RWPE1 (cell line): ENCODE results near the gene HSD11B1L.

ENCODE experiments used
- CTCF ChIA-PET: fragments of 350-600 bp; sonication (Branson Sonifier 250); formaldehyde crosslinking; extraction: SDS; loops from one replicate; lab custom pipeline; 2021; lab: Yijun Ruan, JAX
- POLR2A ChIA-PET: fragments of 400-600 bp; formaldehyde crosslinking; extraction: SDS; loops from one replicate; lab custom pipeline; 2020; ENCODE audit warnings: antibody characterized with exemption; ENCODE audit not compliant: low non-redundant PET; lab: Yijun Ruan, JAX
- DNase-seq: peaks from one replicate; pipeline ENCODE4 v3.0.0; 2012; ENCODE audit warnings: low spot score
- H3K27ac ChIP-seq: fragments of 450-650 bp; 2 replicates; pipeline ENCODE4 v1.5.1; 2017
- TF ChIP-seq, protein P1 (sequence below): fragments of 450-650 bp; conservative IDR thresholded peaks from 2 replicates; pipeline ENCODE4 v1.5.1; 2017; ENCODE audit warnings: low read depth, mild to moderate bottlenecking

The HSD11B1L gene

DNA sequence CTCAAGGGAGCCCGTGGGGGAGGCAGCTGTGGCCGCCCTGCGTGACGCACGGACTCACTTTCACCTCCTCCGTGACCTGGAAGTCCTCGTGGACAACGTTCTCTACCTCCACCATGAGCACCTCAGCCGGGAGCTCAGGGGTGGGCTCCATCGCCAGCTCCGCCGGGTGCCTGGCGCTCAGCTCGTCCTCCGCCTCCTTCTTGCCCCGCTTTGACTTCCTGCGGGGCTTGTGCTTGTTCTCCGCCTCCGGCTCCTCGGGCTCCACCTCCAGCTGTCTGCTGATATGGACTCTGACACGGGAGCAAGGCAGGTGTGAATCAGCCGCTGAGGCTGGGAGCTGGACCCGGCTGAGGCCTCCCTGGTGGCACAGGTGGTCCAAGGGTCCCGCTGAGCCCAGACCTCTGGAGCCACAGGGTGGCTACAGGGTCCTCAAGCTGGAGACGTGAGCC, 30.9 kb downstream of the HSD11B1L start:
- H3K27ac ChIP-seq = no peak overlapping the region; the same call in 1 of the 2 replicates
- TF ChIP-seq, protein P1, sequence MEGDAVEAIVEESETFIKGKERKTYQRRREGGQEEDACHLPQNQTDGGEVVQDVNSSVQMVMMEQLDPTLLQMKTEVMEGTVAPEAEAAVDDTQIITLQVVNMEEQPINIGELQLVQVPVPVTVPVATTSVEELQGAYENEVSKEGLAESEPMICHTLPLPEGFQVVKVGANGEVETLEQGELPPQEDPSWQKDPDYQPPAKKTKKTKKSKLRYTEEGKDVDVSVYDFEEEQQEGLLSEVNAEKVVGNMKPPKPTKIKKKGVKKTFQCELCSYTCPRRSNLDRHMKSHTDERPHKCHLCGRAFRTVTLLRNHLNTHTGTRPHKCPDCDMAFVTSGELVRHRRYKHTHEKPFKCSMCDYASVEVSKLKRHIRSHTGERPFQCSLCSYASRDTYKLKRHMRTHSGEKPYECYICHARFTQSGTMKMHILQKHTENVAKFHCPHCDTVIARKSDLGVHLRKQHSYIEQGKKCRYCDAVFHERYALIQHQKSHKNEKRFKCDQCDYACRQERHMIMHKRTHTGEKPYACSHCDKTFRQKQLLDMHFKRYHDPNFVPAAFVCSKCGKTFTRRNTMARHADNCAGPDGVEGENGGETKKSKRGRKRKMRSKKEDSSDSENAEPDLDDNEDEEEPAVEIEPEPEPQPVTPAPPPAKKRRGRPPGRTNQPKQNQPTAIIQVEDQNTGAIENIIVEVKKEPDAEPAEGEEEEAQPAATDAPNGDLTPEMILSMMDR = no peak
- ChIA-PET POLR2A (no interaction called here), CTCF (no interaction called here)
- DNase-seq = no peak

DNA sequence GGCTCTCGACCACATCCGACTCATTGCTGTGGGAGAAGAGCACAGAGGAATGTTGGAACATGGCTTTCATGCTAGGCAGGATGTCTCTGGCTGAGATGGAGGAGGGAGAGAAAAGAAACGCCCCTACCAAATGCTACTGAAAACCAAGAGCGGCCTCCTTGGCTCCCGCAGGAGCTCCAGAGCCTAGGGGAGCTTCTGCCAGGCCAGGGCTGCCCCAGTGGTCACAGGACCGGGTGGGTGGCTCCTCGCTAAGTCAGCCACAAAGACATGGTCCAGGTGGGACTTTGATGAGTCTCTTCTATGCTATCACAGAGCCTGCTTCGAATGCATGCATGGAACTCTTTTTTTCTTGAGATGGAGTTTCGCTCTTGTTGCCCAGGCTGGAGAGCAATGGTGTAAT, 32.4 kb downstream of the HSD11B1L start:
- TF ChIP-seq, protein P1 = no peak
- POLR2A ChIA-PET = no interaction called here
- CTCF ChIA-PET = no interaction called here
- H3K27ac ChIP-seq = no peak overlapping the region
- DNase-seq = no peak

DNA sequence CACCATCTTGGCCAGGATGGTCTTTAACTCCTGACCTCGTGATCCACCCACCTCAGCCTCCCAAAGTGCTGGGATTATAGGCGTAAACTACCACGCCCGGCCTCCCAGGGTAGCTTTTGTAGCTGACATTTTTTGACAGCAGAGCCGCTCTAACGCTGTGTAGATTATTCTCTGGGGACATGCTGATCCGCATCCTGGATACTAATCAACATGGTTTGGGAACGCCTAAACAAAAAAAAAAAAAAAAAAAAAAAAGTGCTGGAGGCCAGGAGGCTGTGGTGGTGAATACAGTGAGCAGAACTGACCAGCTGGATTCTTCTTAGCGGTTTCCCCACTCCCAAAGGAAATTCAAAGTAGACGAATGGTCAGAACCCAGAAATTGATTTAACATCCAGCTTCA, 34.0 kb downstream of the HSD11B1L start:
- no peak for DNase-seq
- POLR2A ChIA-PET = interaction anchor here (0.7 kb wide), 1 partner anchor 92 kb away, joined by 7 read pairs; the partner anchor contains the start of genes SAFB and SAFB2
- TF ChIP-seq, protein P1 = no peak
- H3K27ac ChIP-seq = no peak overlapping the region
- CTCF ChIA-PET = no interaction called here

DNA sequence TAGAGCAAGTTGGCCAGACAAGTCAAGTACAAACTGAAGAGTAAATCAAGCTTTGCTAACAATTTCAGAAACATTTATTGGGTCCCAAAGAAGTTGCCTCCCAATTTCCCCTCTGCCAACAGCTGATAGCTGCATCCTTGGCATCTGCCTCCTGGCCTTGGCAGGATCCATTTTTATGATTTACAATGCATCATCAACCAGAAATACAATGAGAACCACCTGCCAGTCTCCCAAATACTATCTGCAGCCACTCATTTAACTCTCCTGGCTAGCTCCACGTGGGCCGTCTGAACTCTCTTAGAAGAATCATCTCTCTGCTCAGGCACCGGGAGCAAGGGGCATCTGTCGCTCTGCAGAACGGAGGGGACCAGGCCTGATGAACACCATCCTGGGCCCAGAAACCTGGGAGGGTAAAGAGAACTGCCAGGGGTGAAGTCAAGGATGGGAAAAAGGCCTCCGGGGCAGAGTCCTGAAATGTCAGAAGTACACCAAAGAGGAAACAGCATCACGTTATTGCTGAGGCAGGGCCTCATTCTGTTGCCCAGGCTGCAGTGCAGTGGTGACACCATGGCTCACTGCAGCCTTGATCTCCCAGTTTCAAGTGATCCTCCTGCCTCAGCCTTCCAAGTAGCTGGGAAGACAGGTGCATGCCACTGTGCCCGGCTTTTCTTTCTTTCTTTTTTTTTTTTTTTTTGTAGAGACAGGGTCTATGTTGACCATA, 36.5 kb downstream of the HSD11B1L start:
- CTCF ChIA-PET = interaction anchor here (0.6 kb wide), 1 partner anchor 168 kb away, joined by 5 read pairs; no protein-coding TSS in a partner anchor
- H3K27ac ChIP-seq = peak overlapping the region; percentile 96
- POLR2A ChIA-PET = interaction anchor here (0.6 kb wide), 1 partner anchor 261 kb away, joined by 3 read pairs; no protein-coding TSS in a partner anchor
- DNase-seq = no peak
- TF ChIP-seq, protein P1 = no peak

DNA sequence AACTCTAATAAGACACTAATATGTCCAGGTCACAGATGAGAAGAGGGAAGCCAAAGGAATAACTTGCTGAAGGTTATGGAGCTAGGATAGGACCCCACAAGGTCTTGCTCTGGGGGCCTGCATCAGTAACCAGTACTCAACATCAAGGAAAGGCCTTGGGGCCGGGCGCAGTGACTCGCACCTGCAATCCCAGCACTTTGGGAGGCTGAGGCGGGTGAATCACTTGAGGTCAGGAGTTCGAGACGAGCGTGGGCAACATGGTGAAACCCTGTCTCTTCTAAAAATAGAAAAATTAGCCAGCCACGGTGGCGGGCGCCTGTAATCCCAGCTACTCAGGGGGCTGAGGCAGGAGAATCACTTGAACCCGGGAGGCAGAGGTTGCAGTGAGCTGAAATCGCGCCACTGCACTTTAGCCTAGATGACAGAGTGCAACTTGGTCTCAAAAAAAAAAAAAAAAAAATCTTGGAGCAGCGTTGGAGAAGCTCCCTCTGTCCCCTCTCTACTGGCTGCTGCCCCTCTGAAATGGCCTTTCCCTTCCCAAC, 37.3 kb downstream of the HSD11B1L start:
- POLR2A ChIA-PET = interaction anchor here (0.7 kb wide), 1 partner anchor 26 kb away, joined by 4 read pairs; no protein-coding TSS in a partner anchor
- TF ChIP-seq, protein P1 = no peak
- no peak for DNase-seq
- H3K27ac ChIP-seq = peak overlapping the region; percentile 96
- CTCF ChIA-PET = interaction anchor here (0.6 kb wide), 1 partner anchor 170 kb away, joined by 4 read pairs; no protein-coding TSS in a partner anchor

DNA sequence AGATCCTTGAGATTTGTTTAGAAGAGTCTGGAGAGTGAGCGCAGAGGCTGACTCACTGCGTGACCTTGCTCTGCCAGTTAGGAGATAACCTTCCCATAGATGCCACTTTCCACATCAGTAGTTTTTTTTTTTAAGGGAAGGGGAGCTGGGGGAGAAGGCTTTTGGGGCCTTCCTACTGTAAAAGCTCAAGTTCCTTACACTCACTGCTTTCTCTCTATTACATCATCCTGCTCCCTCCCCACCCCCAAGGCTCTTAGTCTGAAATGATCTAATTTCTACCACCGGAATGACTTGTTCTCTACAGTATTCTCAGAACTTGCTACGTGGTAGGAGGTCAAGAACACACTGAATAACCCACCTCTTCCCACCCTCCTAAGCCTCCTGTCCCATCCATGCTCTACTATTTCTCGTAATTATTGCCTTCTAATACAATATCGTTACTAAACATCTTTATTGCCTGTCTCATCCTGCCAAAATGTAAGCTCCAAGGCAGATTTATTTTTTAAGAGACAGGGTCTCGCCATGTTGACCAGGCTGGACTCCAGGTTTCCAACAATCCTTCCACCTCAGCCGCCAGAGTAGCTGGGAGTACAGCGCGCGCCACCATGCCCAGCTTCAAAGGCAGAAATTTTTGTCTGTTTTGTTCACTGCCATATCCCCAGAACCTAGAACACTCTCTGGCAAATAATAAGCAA, 37.9 kb downstream of the HSD11B1L start:
- TF ChIP-seq, protein P1 = no peak
- peak overlapping the region; percentile 96 for H3K27ac ChIP-seq
- DNase-seq = peak; percentile 58
- CTCF ChIA-PET = interaction anchor here (0.6 kb wide), 2 partner anchors 10 to 170 kb away, joined by 4 read pairs; no protein-coding TSS in a partner anchor
- POLR2A ChIA-PET = interaction anchor here (0.7 kb wide), 1 partner anchor 27 kb away, joined by 4 read pairs; no protein-coding TSS in a partner anchor
